Natural killer cell (primary cell): ENCODE measurements around the gene ACR. TPM values are rescaled to one million over a fixed set of nuclear protein-coding genes. Genes with fewer than 3 reads are reported as not detected.

Experiments
- ATAC-seq, 3 donors: fragments of 150-1000 bp in 2 of 3; fragments of 200-7000 bp in 1 of 3; cut with Tn5 transposase; 1 replicate in 1 of 3; 2 replicates in 2 of 3; pipeline ENCODE4 v1.10.0; 2021; ENCODE audit warnings: mild to moderate bottlenecking in 2 of 3, moderate library complexity in 2 of 3
- DNase-seq, 2 donors: peaks; one replicate each; pipeline versions ENCODE4 v3.0.0 to v3.0.0-alpha.2; 2013 to 2021; ENCODE audit warnings: mixed read lengths in 1 of 2
- H3K27ac ChIP-seq: one replicate; pipeline ENCODE4 v1.5.1; 2013; ENCODE audit warnings: mild to moderate bottlenecking, low read length
- H3K27me3 ChIP-seq: one replicate; pipeline ENCODE4 v1.6.1; 2013; ENCODE audit warnings: low read length; ENCODE audit not compliant: control insufficient read depth, insufficient read depth
- H3K36me3 ChIP-seq: one replicate; pipeline ENCODE4 v1.6.1; 2013; ENCODE audit warnings: low read length; ENCODE audit not compliant: control insufficient read depth, insufficient read depth
- H3K4me1 ChIP-seq: one replicate; pipeline ENCODE4 v1.6.1; 2013; ENCODE audit warnings: low read length; ENCODE audit not compliant: control insufficient read depth, insufficient read depth
- H3K4me3 ChIP-seq: one replicate; pipeline ENCODE4 v1.5.1; 2013; ENCODE audit warnings: low read length
- H3K9me3 ChIP-seq: one replicate; pipeline ENCODE4 v1.6.1; 2013; ENCODE audit warnings: low read length; ENCODE audit not compliant: control insufficient read depth, insufficient read depth
- H3K27ac Mint-ChIP-seq, 2 donors: one replicate each; pipeline ENCODE4 v1.8.0; 2022; ENCODE audit warnings: mild to moderate bottlenecking in 2 of 2, mixed read lengths in 2 of 2, moderate library complexity in 1 of 2
- H3K27me3 Mint-ChIP-seq, 2 donors: one replicate each; pipeline ENCODE4 v1.8.0; 2022; ENCODE audit warnings: low read depth in 2 of 2, mixed read lengths in 2 of 2
- H3K36me3 Mint-ChIP-seq: one replicate; pipeline ENCODE4 v1.8.0; 2022; ENCODE audit warnings: mixed read lengths
- H3K4me1 Mint-ChIP-seq, 2 donors: one replicate each; pipeline ENCODE4 v1.8.0; 2022; ENCODE audit warnings: mixed read lengths in 2 of 2
- H3K4me3 Mint-ChIP-seq: one replicate; pipeline ENCODE4 v1.8.0; 2022; ENCODE audit warnings: mild to moderate bottlenecking, moderate library complexity, mixed read lengths
- H3K9me3 Mint-ChIP-seq, 2 donors: one replicate each; pipeline ENCODE4 v1.8.0; 2022; ENCODE audit warnings: mixed read lengths in 2 of 2
- CTCF ChIP-seq: fragments of 200-600 bp; IDR thresholded peaks from one replicate; pipeline ENCODE4 v1.8.0; 2022; ENCODE audit warnings: antibody characterized with exemption
- WGBS: methylation state at CpG from one replicate; pipeline ENCODE4 v1.1.7; 2013; ENCODE audit warnings: missing lambda C conversion rate; ENCODE audit not compliant: insufficient coverage; 5-methylcytosine and 5-hydroxymethylcytosine counted together
- intact Hi-C: fragments of 100-400 bp; cut with micrococcal nuclease; formaldehyde crosslinking; loops from one replicate; pipeline ENCODE4 v1.14.2; 2022
- total RNA-seq, 4 donors: library from RNA; stranded (reverse); fragments of 120-200 nt in 1 of 4; gene quantifications; one replicate each; pipeline versions ENCODE4 v1.2.3 to v1.2.4, GENCODE V29; 2013 to 2022

The ACR gene
- total RNA-seq, 3 donors from 2014 or later (not counting 1 experiment from before 2014, with no cell fraction given) = not detected

- Mint-ChIP-seq H3K36me3 (no peaks in the 10 kb centered on the region), H3K27ac (no peak overlapping the region), H3K4me1 (peaks cover 0 to 8% of the 10 kb centered on the region in 2 donors), H3K27me3 (no peaks in the 10 kb centered on the region), H3K9me3 (no peaks in the 10 kb centered on the region), H3K4me3 (no peak overlapping the region)
- Histone ChIP-seq H3K4me1 (no peaks in the 10 kb centered on the region), H3K27ac (no peak overlapping the region), H3K27me3 (no peaks in the 10 kb centered on the region), H3K36me3 (no peaks in the 10 kb centered on the region), H3K4me3 (no peak overlapping the region), H3K9me3 (no peaks in the 10 kb centered on the region)
- WGBS = 96% methylated on average over 24 of the region's 27 CpGs
- ATAC-seq (no peak), DNase-seq (no peak)
- no peak for TF ChIP-seq CTCF
- intact Hi-C loops = no loop called here
These were observed 32.1 kb upstream of the ACR start for GRCh38 chr22:50705851-50706351.

GRCh38 chr22:50706481-50707125 is 31.4 kb upstream of the ACR start:
- H3K27ac ChIP-seq = no peak overlapping the region
- DNase-seq (no peak), ATAC-seq (no peak)
- no peak overlapping the region for H3K27ac Mint-ChIP-seq
- no peaks in the 10 kb centered on the region for H3K4me1 ChIP-seq
- WGBS = 92% methylated on average over 14 of the region's 14 CpGs
- H3K27me3 Mint-ChIP-seq = no peaks in the 10 kb centered on the region
- no peaks in the 10 kb centered on the region for H3K9me3 Mint-ChIP-seq
- no peak overlapping the region for H3K4me3 Mint-ChIP-seq
- TF ChIP-seq CTCF = no peak
- H3K4me3 ChIP-seq = no peak overlapping the region
- intact Hi-C loops = no loop called here
- peaks cover 0 to 8% of the 10 kb centered on the region in 2 donors for H3K4me1 Mint-ChIP-seq
- H3K36me3 ChIP-seq = no peaks in the 10 kb centered on the region
- H3K9me3 ChIP-seq = no peaks in the 10 kb centered on the region
- no peaks in the 10 kb centered on the region for H3K36me3 Mint-ChIP-seq
- H3K27me3 ChIP-seq = no peaks in the 10 kb centered on the region

- Mint-ChIP-seq H3K9me3 (no peaks in the 10 kb centered on the region), H3K4me3 (no peak overlapping the region), H3K36me3 (no peaks in the 10 kb centered on the region), H3K27me3 (no peaks in the 10 kb centered on the region), H3K27ac (no peak overlapping the region), H3K4me1 (no peaks in the 10 kb centered on the region)
- no peaks in the 10 kb centered on the region for H3K4me1 ChIP-seq
- H3K27me3 ChIP-seq = no peaks in the 10 kb centered on the region
- WGBS = 100% methylated on average over 2 of the region's 3 CpGs
- no peak for ATAC-seq
- H3K4me3 ChIP-seq = no peak overlapping the region
- intact Hi-C loops = no loop called here
- H3K36me3 ChIP-seq = no peaks in the 10 kb centered on the region
- no peak for DNase-seq
- no peaks in the 10 kb centered on the region for H3K9me3 ChIP-seq
- no peak overlapping the region for H3K27ac ChIP-seq
- TF ChIP-seq CTCF = no peak
These were observed 29.5 kb upstream of the ACR start for GRCh38 chr22:50708474-50708873.

- Histone ChIP-seq H3K4me1 (no peaks in the 10 kb centered on the region), H3K36me3 (no peaks in the 10 kb centered on the region), H3K4me3 (no peak overlapping the region), H3K27me3 (no peaks in the 10 kb centered on the region), H3K27ac (no peak overlapping the region), H3K9me3 (no peaks in the 10 kb centered on the region)
- no peaks in the 10 kb centered on the region for H3K27me3 Mint-ChIP-seq
- H3K4me3 Mint-ChIP-seq = no peak overlapping the region
- WGBS = 81% methylated on average over 6 of the region's 6 CpGs
- ATAC-seq = no peak
- H3K4me1 Mint-ChIP-seq = no peaks in the 10 kb centered on the region
- no peak for TF ChIP-seq CTCF
- DNase-seq = no peak
- H3K27ac Mint-ChIP-seq = no peak overlapping the region
- intact Hi-C loops = no loop called here
- H3K36me3 Mint-ChIP-seq = no peaks in the 10 kb centered on the region
- no peaks in the 10 kb centered on the region for H3K9me3 Mint-ChIP-seq
These were observed 29.0 kb upstream of the ACR start for GRCh38 chr22:50708996-50709395.
